Measurements from ENCODE around the gene HK1.
"Not testable (repeated sequence)": the region's sequence is repeated elsewhere in the genome, so short reads cannot be mapped to it uniquely, and the experiment has no call there.

The HK1 gene

DNA sequence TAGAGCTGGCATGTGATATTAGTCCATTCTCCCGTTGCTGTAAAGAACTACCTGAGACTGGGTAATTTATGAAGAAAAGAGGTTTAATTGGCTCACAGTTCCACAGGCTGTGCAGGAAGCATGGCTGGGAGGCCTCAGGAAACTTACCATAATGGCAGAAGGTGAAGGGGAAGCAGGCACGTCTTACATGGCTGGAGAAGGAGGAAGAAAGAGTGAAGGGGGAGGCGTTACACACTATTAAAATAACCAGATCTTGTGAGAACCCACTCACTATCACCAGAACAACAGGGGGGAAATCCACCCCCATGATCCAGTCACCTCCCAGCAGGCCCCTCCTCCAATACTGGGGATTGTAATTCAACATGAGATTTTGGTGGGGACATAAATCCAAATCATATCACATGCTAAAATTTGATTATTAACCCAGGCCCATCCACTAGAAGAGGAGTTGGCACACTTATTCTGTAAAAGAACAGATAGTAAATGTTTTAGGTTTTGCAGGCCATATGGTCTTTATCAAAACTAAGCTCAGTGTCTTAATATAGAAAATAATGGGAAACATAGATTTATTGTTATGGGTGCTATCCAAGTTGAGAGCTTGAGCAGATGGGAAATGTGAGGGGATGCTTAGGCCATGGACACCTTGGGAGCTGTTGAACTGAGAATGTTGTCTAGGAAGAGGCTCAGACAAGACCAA lies 18.6 kb upstream of the HK1 start:
- no peak for DNase-seq (ENCODE audit: low spot score)

- no peak for DNase-seq (ENCODE audit: low spot score)
Observed at GRCh38 chr10:69261184-69261583, 17.1 kb upstream of the HK1 start.

GRCh38 chr10:69262292-69262751 lies 16.0 kb upstream of the HK1 start:
- DNase-seq (ENCODE audit: low spot score): no peak

DNA sequence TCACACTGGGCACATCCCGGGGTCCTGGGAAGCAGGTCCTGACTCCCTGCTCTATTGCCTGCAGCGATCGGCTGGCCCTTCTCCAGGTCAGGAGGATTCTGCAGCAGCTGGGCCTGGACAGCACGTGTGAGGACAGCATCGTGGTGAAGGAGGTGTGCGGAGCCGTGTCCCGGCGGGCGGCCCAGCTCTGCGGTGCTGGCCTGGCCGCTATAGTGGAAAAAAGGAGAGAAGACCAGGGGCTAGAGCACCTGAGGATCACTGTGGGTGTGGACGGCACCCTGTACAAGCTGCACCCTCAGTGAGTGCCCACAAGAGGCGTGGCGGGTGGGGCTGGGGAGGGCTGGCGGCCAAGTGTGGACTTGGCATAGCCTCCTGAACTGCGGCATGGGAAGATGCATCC lies 12.8 kb upstream of the HK1 start:
- DNase-seq (ENCODE audit: low spot score): no peak

- DNase-seq (ENCODE audit: low spot score): no peak
Observed at GRCh38 chr10:69268761-69269416, 9.4 kb upstream of the HK1 start.

DNA sequence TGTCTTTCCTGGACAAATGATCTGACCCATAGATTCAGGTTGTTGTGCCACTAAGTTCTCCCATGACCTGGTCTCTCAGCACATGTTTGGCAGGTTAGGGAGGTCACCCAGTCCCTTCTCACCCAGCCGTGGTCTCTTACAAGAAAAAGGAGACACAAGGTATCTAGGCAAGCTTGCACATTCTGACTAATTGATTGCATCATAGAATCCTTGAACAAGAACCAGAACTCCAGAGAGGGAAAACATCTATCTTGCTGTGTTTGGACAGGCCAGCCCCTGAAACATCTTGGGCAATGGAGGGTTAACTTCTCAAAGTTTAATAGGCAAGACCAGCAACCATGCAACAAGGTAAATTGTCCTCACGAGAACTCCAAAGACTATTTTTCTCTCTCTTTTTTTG lies 8.5 kb upstream of the HK1 start:
- peak; percentile 27 for DNase-seq (ENCODE audit: low spot score)

DNA sequence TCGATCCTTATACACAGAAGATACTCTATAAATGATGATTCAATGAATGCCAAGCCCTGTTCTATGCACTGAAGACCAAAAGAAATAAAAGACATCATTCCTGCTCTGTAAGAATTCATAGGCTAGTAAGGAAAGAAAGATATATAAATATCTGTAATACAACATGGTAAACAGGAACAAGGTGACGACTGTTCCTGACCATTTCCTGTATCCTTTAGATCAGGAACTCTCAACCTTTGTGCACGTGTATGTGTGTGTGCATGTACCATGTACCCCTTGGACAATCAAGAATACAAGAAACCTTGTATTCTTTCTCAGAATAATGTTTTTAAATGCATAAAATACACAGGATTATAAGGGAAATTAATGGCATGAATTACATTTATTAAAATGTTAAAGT lies 7.3 kb upstream of the HK1 start:
- no peak for DNase-seq (ENCODE audit: low spot score)

GRCh38 chr10:69272624-69273023 lies 5.7 kb upstream of the HK1 start:
- no peak for DNase-seq (ENCODE audit: low spot score)

DNA sequence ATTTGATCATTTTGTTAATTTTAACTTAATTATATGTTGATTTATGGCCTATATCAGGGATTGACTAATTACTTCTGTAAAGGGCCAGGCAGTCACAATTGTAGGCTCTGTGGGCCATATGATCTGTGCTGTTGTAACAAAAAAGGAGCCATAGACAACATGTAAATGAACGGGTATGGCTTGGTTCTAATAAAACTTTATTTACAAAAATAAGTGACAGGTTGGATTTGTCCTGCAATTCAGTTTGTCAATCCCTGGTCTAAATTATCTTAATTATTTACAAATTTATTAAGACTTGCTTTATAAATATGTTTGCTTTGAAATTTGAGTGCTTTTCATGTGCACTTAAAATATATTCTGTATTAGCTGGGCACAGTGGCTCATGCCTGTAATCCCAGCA lies 2.9 kb upstream of the HK1 start:
- DNase-seq (ENCODE audit: low spot score): no peak

GRCh38 chr10:69276503-69276902 lies 1.8 kb upstream of the HK1 start:
- no peak for DNase-seq (ENCODE audit: low spot score)

DNA sequence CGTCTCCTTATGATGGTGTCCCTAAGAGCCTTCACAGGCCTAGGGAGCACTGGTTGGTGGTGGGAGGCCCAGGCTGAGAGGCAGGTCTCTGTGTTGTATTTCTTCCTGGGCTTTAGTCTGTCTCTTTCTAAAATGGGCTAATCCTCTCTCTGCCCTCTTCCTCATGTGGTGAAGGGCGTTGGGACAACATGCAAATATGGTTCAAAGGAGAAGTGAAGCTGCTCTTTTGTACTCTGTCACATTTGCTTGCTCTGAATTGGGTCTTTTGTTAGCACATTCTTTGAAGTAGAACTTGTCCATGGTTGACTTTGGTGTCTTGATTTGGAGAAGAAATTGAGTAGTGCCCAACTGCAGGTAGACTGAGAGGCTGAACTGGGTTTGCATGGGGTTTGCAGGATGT lies 814 bp downstream of the HK1 start:
- no peak for DNase-seq (ENCODE audit: low spot score)

DNA sequence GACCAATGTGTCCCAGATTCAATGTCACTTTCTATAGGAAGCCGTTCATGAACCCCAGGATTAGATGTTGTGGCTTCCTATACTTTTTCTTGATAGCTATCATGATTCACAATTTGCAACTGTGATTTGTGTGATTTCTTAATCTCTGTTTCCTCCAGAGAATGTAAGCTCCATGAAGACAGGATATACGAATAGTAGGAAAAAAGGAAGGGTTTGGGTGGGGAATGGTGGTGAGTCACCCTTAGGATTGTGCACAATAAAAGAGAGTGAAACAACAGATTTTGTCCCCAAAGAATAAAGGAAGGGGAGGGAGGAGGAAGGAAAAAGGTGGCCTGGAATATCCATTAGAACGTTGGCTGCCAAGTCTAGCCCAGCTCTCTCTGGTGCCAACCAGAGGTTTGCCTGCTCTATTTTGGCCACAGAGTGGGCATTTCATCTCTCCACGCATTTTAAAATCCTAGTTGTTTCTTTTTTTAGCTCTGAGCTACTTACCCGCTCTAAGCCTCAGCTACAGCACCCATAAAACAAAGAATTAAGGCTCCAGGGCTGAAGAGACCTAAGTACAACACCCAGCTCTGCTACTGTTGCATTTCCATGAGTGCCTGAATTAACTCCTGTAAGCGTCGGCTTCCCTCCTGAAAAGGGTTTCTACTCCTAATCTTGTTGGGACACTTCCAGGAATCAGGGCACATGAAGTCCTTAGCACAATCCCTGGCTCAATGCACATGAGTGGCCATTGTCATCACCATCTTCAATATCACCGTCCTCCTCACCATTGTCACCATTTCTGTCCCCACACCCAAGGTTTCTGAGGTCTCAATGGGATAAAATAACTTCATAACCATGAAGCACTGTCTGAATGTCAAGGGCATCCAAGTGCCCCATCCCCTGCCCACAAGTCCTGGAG lies 3.5 kb downstream of the HK1 start:
- DNase-seq (ENCODE audit: low spot score): no peak

GRCh38 chr10:69284402-69284801 lies 6.1 kb downstream of the HK1 start:
- not testable (repeated sequence) for DNase-seq (ENCODE audit: low spot score)

DNA sequence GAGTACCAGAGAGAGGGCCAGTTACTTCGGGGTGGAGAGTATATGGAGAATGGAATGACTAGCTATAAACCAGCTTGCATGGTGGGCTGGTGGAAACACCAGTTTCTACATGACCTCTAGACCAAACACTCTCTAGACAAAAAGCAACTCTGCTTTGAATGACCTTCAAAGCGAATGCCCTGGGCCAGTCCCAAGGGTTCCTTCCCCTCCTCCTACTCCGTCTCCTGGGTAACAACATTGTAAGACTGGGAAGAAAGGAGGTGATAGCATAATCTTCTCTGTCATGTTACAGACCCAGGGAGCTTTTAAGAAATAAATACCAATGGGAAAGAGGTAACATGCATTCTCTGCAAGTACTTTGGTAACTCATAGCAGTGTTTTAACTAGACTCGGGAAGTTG lies 7.4 kb downstream of the HK1 start:
- DNase-seq (ENCODE audit: low spot score): no peak

DNA sequence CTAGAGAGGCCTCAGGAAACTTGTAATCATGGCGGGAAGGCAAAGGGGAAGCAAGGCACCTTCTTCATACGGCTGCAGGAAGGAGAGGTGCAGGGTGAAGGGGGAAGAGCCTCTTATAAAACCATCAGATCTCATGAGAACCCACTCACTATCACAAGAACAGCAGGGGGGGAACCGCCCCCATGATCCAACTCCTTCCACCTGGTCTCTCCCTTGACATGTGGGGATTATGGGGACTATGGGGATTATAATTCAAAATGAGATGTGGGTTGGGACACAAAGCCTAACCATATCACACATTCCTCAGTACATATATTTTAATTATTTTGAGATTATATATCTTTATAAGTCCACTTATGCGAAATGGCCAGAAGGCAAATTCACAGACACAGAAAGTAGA lies 8.9 kb downstream of the HK1 start:
- DNase-seq (ENCODE audit: low spot score): no peak

DNA sequence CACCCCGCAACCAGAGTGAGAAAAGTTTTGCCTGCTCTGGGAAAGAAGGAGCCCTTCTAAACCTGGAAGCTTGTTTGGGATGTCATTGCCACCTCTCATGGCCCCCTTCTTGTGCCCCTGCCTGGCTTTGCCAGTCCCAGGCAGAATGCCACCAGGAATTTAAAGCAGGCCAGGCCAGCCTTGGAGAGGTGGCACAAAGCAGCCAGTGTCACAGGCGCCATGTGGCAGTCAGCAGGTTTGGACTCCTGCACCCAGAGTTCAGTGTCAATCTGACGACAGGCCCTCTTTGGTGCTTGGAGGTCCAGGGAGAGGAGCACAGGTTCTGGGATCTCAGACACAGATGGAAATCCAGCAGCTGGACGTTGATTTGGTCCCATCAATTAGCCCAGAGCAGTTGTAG lies 12.7 kb downstream of the HK1 start:
- DNase-seq (ENCODE audit: low spot score): no peak

GRCh38 chr10:69292459-69292858 lies 14.2 kb downstream of the HK1 start:
- no peak for DNase-seq (ENCODE audit: low spot score)

DNA sequence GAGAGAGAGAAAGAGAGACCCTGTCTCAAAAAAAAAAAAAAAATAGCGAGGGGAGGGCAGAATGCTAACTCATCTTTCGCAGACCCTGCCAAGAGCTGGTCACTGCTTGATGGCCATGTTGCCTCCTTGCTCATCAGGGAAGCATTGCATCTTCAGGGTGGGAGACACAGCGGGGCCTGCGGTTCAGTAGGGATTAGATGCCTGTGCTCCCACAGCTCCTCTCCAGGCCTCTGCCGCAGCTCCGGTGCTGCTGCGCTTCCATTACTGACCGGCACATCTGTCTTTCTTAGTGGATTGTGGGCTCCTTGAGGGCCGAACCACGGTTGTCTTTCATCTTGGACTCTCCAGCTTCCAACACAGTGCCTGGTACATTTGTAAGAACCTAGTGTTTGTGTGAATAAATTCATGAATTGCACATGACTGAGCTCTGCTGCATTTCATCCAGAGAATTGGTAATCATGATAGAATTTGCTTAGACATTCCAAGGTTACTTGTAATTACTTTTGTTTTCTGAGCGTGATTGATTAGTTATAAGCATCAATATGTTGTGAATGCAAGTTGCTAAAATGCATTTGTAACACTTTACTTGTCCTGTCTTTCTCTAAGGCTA lies 16.8 kb downstream of the HK1 start:
- no peak for DNase-seq (ENCODE audit: low spot score)

GRCh38 chr10:69303632-69304051 lies 25.3 kb downstream of the HK1 start:
- DNase-seq (ENCODE audit: low spot score): no peak

GRCh38 chr10:69306421-69306820 lies 28.1 kb downstream of the HK1 start:
- no peak for DNase-seq (ENCODE audit: low spot score)

- no peak for DNase-seq (ENCODE audit: low spot score)
Observed at GRCh38 chr10:69307434-69307833, 29.1 kb downstream of the HK1 start.

GRCh38 chr10:69308304-69308703 lies 30.0 kb downstream of the HK1 start:
- not testable (repeated sequence) for DNase-seq (ENCODE audit: low spot score)
